ENCODE data around the gene LDAH. TPM values are rescaled to one million over a fixed set of nuclear protein-coding genes. Genes with fewer than 3 reads are reported as not detected.

Gene LDAH
- total and polyA plus RNA-seq, 2 donors (not counting 1 experiment from before 2014, with no cell fraction given) = 9.0 to 31.3 TPM

DNA sequence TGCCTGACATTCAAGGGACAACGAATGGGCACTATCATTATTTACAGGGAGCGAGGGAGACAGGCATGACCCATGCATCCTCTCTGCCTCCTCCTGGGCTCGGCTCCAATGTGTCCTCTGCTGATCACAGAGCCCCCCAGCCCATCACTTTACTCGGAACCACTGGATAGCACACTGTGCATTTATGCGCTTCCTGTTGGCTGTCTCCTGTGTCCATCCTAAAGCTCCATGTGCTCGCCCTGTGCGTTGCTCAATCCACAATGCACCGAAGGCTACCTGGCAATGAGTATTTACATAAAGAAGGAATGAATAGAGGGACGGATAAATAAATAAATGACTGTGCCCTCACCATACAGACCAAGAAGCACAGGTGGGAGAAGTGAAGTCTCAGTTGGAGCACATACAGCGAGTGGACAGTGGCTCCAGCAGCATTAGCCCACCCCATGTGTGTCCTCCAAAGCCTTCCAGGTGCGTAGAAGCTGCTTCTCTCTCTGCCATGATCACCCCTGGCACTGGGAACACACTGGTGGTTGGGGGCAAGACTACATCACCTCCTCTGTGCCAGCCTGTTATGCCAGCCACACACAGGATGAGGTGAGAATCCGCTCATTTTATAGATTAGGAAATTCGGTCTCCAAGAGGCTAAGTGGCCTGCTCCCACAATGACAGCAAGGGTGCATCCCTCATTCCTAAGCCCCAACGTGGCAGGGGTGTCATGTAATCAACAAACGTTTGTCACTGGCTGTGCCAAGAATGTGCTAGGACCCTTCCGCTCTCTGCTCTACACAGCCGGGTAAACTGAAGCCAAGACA is 158.3 kb downstream of the LDAH start:
- no peak overlapping the region for H3K27ac ChIP-seq (ENCODE audit: low read length in 2 of 2)
- ATAC-seq (ENCODE audit: low read depth) = no peak
- no peaks in the 10 kb centered on the region for H4K20me1 ChIP-seq (ENCODE audit: control insufficient read depth, insufficient read depth, low read length, poor library complexity, severe bottlenecking)
- H3K4me1 ChIP-seq (ENCODE audit: control insufficient read depth in 2 of 2, insufficient read depth in 2 of 2, low read length in 2 of 2) = peaks cover 34 to 52% of the 10 kb centered on the region in 2 donors
- TF ChIP-seq EZH2 (IDR thresholded peaks at IDR 0.05; ENCODE audit: borderline replicate concordance, insufficient read depth, low read depth, low read length, poor library complexity, severe bottlenecking) = no peak
- TF ChIP-seq, protein P1, sequence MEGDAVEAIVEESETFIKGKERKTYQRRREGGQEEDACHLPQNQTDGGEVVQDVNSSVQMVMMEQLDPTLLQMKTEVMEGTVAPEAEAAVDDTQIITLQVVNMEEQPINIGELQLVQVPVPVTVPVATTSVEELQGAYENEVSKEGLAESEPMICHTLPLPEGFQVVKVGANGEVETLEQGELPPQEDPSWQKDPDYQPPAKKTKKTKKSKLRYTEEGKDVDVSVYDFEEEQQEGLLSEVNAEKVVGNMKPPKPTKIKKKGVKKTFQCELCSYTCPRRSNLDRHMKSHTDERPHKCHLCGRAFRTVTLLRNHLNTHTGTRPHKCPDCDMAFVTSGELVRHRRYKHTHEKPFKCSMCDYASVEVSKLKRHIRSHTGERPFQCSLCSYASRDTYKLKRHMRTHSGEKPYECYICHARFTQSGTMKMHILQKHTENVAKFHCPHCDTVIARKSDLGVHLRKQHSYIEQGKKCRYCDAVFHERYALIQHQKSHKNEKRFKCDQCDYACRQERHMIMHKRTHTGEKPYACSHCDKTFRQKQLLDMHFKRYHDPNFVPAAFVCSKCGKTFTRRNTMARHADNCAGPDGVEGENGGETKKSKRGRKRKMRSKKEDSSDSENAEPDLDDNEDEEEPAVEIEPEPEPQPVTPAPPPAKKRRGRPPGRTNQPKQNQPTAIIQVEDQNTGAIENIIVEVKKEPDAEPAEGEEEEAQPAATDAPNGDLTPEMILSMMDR (IDR thresholded peaks at IDR 0.05) = no peak
- H3K9me3 Mint-ChIP-seq (ENCODE audit: insufficient read depth) = no peaks in the 10 kb centered on the region
- peak overlapping the region; percentile 95 for H3K4me3 Mint-ChIP-seq
- peak overlapping the region; percentile 69 for H3K27ac Mint-ChIP-seq
- H3K9ac ChIP-seq (ENCODE audit: low read length) = no peak overlapping the region
- no peak overlapping the region for H3K4me2 ChIP-seq (replicated peaks; ENCODE audit: low read depth, low read length, poor library complexity, severe bottlenecking)
- peaks cover 3% of the 10 kb centered on the region for H3K79me2 ChIP-seq (ENCODE audit: control insufficient read depth, insufficient read depth, low read length)
- H3K4me1 Mint-ChIP-seq = peaks cover 37% of the 10 kb centered on the region
- intact Hi-C loops (cut with micrococcal nuclease) = no loop called here
- POLR2A ChIA-PET = interaction anchor here (1.4 to 2.6 kb wide), 2 partner anchors 11 to 217 kb away, joined by 5 to 17 read pairs; partner anchors contain the start of gene RHOB
- H3K27me3 ChIP-seq (replicated peaks in 1 of 4; ENCODE audit: control extremely low read depth in 1 of 4, control insufficient read depth in 3 of 4, insufficient read depth in 4 of 4, low read length in 3 of 4) = peaks cover 0 to 84% (median 19%) of the 10 kb centered on the region in 4 experiments
- no peaks in the 10 kb centered on the region for H3K36me3 ChIP-seq (replicated peaks in 1 of 2; ENCODE audit: control extremely low read depth in 1 of 2, control insufficient read depth in 1 of 2, extremely low read depth in 1 of 2, insufficient read depth in 2 of 2, low read length in 1 of 2)
- 57% methylated on average over 13 of the region's 17 CpGs for WGBS (ENCODE audit: insufficient coverage)
- H3K27me3 Mint-ChIP-seq = peaks cover 14% of the 10 kb centered on the region
- H2AFZ ChIP-seq (ENCODE audit: insufficient read depth, low read depth, low read length, poor library complexity, severe bottlenecking) = no peak overlapping the region
- CTCF ChIA-PET = interaction anchor here (0.9 to 8.9 kb wide), 6 partner anchors 11 to 312 kb away, joined by 3 to 331 read pairs (median 114); partner anchors contain the start of gene HS1BP3
- peak; percentile 29 for DNase-seq
- H3K9me3 ChIP-seq (ENCODE audit: control extremely low read depth in 1 of 3, control insufficient read depth in 2 of 3, insufficient read depth in 1 of 3, low read length in 2 of 3) = peaks cover 0 to 15% (median 0%) of the 10 kb centered on the region in 3 donors
- H3K4me3 ChIP-seq (ENCODE audit: control extremely low read depth in 1 of 5, extremely low read depth in 1 of 5, insufficient read depth in 1 of 5, low read depth in 2 of 5, low read length in 4 of 5) = no peak overlapping the region

- no peak overlapping the region for H3K27ac ChIP-seq (ENCODE audit: low read length in 2 of 2)
- intact Hi-C loops (cut with micrococcal nuclease) = no loop called here
- peaks cover 0 to 14% (median 0%) of the 10 kb centered on the region in 3 donors for H3K9me3 ChIP-seq (ENCODE audit: control extremely low read depth in 1 of 3, control insufficient read depth in 2 of 3, insufficient read depth in 1 of 3, low read length in 2 of 3)
- H3K9ac ChIP-seq (ENCODE audit: low read length) = no peak overlapping the region
- peaks cover 34% of the 10 kb centered on the region for H3K4me1 Mint-ChIP-seq
- ChIA-PET CTCF (interaction anchor here (0.8 to 8.9 kb wide), 7 partner anchors 12 to 312 kb away, joined by 3 to 331 read pairs (median 6); partner anchors contain the start of gene HS1BP3), POLR2A (interaction anchor here (1.4 kb wide), 1 partner anchor 12 kb away, joined by 5 read pairs; no protein-coding TSS in a partner anchor)
- no peak overlapping the region for H3K4me3 ChIP-seq (ENCODE audit: control extremely low read depth in 1 of 5, extremely low read depth in 1 of 5, insufficient read depth in 1 of 5, low read depth in 2 of 5, low read length in 4 of 5)
- H3K4me3 Mint-ChIP-seq = no peak overlapping the region
- peaks cover 19% of the 10 kb centered on the region for H3K27me3 Mint-ChIP-seq
- H3K27ac Mint-ChIP-seq = no peak overlapping the region
- H3K9me3 Mint-ChIP-seq (ENCODE audit: insufficient read depth) = no peaks in the 10 kb centered on the region
- H3K4me1 ChIP-seq (ENCODE audit: control insufficient read depth in 2 of 2, insufficient read depth in 2 of 2, low read length in 2 of 2) = peaks cover 29 to 46% of the 10 kb centered on the region in 2 donors
- DNase-seq = no peak
- peaks cover 3% of the 10 kb centered on the region for H3K79me2 ChIP-seq (ENCODE audit: control insufficient read depth, insufficient read depth, low read length)
- H2AFZ ChIP-seq (ENCODE audit: insufficient read depth, low read depth, low read length, poor library complexity, severe bottlenecking) = no peak overlapping the region
- H3K27me3 ChIP-seq (replicated peaks in 1 of 4; ENCODE audit: control extremely low read depth in 1 of 4, control insufficient read depth in 3 of 4, insufficient read depth in 4 of 4, low read length in 3 of 4) = peaks cover 0 to 78% (median 16%) of the 10 kb centered on the region in 4 experiments
- no peak for ATAC-seq (ENCODE audit: low read depth)
- no CpG with 5 or more reads among the region's 2 CpGs for WGBS (ENCODE audit: insufficient coverage)
- H3K4me2 ChIP-seq (replicated peaks; ENCODE audit: low read depth, low read length, poor library complexity, severe bottlenecking) = no peak overlapping the region
- H3K36me3 ChIP-seq (replicated peaks in 1 of 2; ENCODE audit: control extremely low read depth in 1 of 2, control insufficient read depth in 1 of 2, extremely low read depth in 1 of 2, insufficient read depth in 2 of 2, low read length in 1 of 2) = no peaks in the 10 kb centered on the region
- TF ChIP-seq EZH2 (IDR thresholded peaks at IDR 0.05; ENCODE audit: borderline replicate concordance, insufficient read depth, low read depth, low read length, poor library complexity, severe bottlenecking) = no peak
- TF ChIP-seq, protein P1 (IDR thresholded peaks at IDR 0.05) = no peak
- H4K20me1 ChIP-seq (ENCODE audit: control insufficient read depth, insufficient read depth, low read length, poor library complexity, severe bottlenecking) = no peaks in the 10 kb centered on the region
Observed at GRCh38 chr2:20664071-20664390, 158.9 kb downstream of the LDAH start.
